H1 (cell line): Measurements from ENCODE around the gene TLK2. TPM values are rescaled to one million over a fixed set of nuclear protein-coding genes. Genes with fewer than 3 reads are reported as not detected.
A peak's percentile ranks its signal among the peaks of the same experiment; 100 is the strongest.

ENCODE experiments used
- CTBP2 ChIP-seq: IDR thresholded peaks from 2 replicates; pipeline ENCODE4 v1.7.0; 2011; ENCODE audit warnings: borderline replicate concordance, mild to moderate bottlenecking, moderate library complexity, mixed read lengths, low read length; ENCODE audit not compliant: insufficient read depth, insufficient read length
- GABPA ChIP-seq: IDR thresholded peaks from 2 replicates; pipeline ENCODE4 v1.6.1; 2011; ENCODE audit warnings: mild to moderate bottlenecking, low read length, moderate library complexity, borderline replicate concordance; ENCODE audit not compliant: insufficient read depth
- KDM4A ChIP-seq: IDR thresholded peaks from one replicate; pipeline ENCODE4 v1.7.1; 2012; ENCODE audit warnings: low read depth, mild to moderate bottlenecking, moderate library complexity, low read length, inconsistent platforms; ENCODE audit not compliant: severe bottlenecking
- PHF8 ChIP-seq: fragments of 200-600 bp; sonication (generic); conservative IDR thresholded peaks from 2 replicates; pipeline ENCODE4 v1.7.1; 2012; ENCODE audit warnings: low read depth, mild to moderate bottlenecking, inconsistent platforms, low read length, moderate library complexity
- POLR2A ChIP-seq, 2 experiments: IDR thresholded peaks; 1 replicate in 1 of 2; 2 replicates in 1 of 2; pipeline ENCODE4 v1.6.1; 2011; ENCODE audit warnings: low read depth in 2 of 2, low read length in 2 of 2, mild to moderate bottlenecking in 2 of 2; ENCODE audit errors: control extremely low read depth in 1 of 2
- POU5F1 ChIP-seq: IDR thresholded peaks from 2 replicates; pipeline ENCODE4 v1.6.1; 2011; ENCODE audit warnings: low read depth, mild to moderate bottlenecking, low read length, moderate library complexity
- RAD21 ChIP-seq, 2 experiments: IDR thresholded peaks in 1 of 2; conservative IDR thresholded peaks in 1 of 2; 2 replicates each; pipeline ENCODE4 v1.6.1; 2011; ENCODE audit warnings: low read depth in 2 of 2, low read length in 2 of 2, improper control_type of control experiment in 1 of 2, inconsistent platforms in 1 of 2, mild to moderate bottlenecking in 1 of 2, moderate library complexity in 1 of 2
- RFX5 ChIP-seq: IDR thresholded peaks from 2 replicates; pipeline ENCODE4 v1.6.1; 2011; ENCODE audit warnings: low read depth, low read length, improper control_type of control experiment, borderline replicate concordance
- RNF2 ChIP-seq: fragments of 200-900, 300-1000 bp; sonication (generic); IDR thresholded peaks from 2 replicates; pipeline ENCODE4 v1.7.1; 2016; ENCODE audit warnings: borderline replicate concordance, low read depth, mild to moderate bottlenecking, antibody characterized with exemption, low read length; ENCODE audit not compliant: poor library complexity, severe bottlenecking; ENCODE audit errors: missing control alignments
- SIX5 ChIP-seq: IDR thresholded peaks from 2 replicates; pipeline ENCODE4 v1.6.1; 2011; ENCODE audit warnings: mild to moderate bottlenecking, low read depth, low read length
- polyA plus RNA-seq, 7 experiments: library from polyadenylated mRNA; depleted of rRNA in 3 of 7; stranded (reverse) in 5 of 7; unstranded in 2 of 7; fragments of >200 nt in 5 of 7; fragments of 200-250 nt in 2 of 7; gene quantifications; 1 replicate in 5 of 7; 2 replicates in 1 of 7; 4 replicates in 1 of 7; pipeline versions ENCODE4 v1.2.1 to v1.2.3, GENCODE V29; 2011 to 2013; ENCODE audit warnings: missing spikeins in 2 of 7, mixed read lengths in 2 of 7
- total RNA-seq: library from RNA; stranded (reverse); fragmentation: NEBNext Ultra II Directional; extraction: Animal tissue kit (Norgen Biotek cat#: 25700); gene quantifications from 2 replicates; pipeline ENCODE4 v1.2.1, GENCODE V29; 2021
- TF ChIP-seq, protein P1 (sequence below): IDR thresholded peaks from 2 replicates; pipeline ENCODE4 v1.6.1; 2011; ENCODE audit warnings: low read depth, mild to moderate bottlenecking, low read length; ENCODE audit not compliant: insufficient read depth

Gene TLK2
- total and polyA plus RNA-seq, 2 of the 8 experiments (the other 6 are each of a cell fraction or from before 2014, with no cell fraction given) = 43.1 to 59.9 TPM

- TF ChIP-seq RAD21 (IDR thresholded peaks at IDR 0.05 in 1 of 2, conservative IDR thresholded peaks at IDR 0.05 in 1 of 2; ENCODE audit: low read depth in 2 of 2, low read length in 2 of 2) (no peak), POLR2A (IDR thresholded peaks at IDR 0.05; ENCODE audit: control extremely low read depth in 1 of 2, low read depth in 2 of 2, low read length in 2 of 2) (peak in 1 of 2 experiments; percentile 55; a peak in 1 of 3 replicates), RFX5 (no peak), POU5F1 (no peak), RNF2 (no peak), KDM4A (no peak), CTBP2 (no peak), GABPA (no peak), SIX5 (no peak), PHF8 (no peak)
- TF ChIP-seq, protein P1, sequence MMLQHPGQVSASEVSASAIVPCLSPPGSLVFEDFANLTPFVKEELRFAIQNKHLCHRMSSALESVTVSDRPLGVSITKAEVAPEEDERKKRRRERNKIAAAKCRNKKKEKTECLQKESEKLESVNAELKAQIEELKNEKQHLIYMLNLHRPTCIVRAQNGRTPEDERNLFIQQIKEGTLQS = peak; percentile 62; the same call in 1 of the 2 replicates
- TF ChIP-seq, all 59 proteins: peak for 6
Measured at GRCh38 chr17:62644487-62645173, 166.0 kb downstream of the TLK2 start (continued).
